ENCODE results near the gene F8A2.
"Not testable (repeated sequence)": the region's sequence is repeated elsewhere in the genome, so short reads cannot be mapped to it uniquely, and the experiment has no call there.

The F8A2 gene

DNA sequence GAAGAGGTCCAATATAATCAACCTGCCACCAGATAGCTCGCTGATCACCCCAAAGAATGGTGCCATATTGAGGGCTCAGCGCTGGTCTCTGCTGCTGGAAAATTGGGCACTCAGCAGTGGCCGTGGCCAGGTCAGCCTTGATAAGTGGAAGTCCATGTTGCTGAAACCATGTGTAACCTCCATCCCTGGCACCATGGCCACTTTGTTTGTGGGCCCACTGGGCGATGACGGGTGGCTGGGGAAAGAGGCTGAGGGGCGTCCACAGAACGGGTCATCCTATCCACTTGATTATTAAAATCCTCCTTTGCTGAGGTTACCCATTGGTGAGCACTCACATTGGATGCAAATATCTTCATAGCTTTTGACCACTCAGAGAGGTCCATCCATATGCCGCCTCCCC lies 7.7 kb downstream of the F8A2 start:
- no peak overlapping the region for H3K9ac ChIP-seq (ENCODE audit: low read length in 2 of 2)

DNA sequence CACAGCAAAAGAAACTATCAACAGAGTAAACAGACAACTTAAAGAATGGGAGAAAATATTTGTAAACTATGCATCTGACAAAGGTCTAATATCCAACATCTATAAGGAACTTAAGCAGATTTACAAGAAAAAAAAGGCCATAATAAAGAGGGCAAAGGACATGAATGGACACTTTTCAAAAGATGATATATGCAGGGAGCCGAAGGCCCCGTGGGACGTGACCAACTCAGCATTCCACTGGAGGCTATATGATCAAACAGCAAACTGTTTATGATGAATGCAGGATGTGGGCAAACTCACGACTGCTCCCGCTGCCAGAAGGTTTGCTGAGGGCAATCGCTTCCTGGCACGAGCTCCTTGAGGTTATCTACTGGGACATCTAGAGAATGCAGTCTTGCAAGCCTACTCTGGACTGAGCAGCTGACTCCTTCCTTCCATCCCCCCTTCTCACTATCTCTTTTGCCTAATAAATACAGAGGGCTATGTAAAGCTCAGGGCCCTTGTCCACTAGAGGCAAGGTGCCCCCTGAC lies 12.9 kb downstream of the F8A2 start:
- H3K9me3 ChIP-seq (ENCODE audit: control insufficient read depth in 2 of 2, low read length in 2 of 2); H3K4me3 ChIP-seq (ENCODE audit: low read length in 2 of 2); H3K27me3 ChIP-seq (ENCODE audit: control insufficient read depth in 1 of 2, insufficient read depth in 2 of 2, low read length in 2 of 2); H3K4me1 ChIP-seq (ENCODE audit: control insufficient read depth, insufficient read depth, low read length); H3K36me3 ChIP-seq (ENCODE audit: control insufficient read depth in 2 of 2, insufficient read depth in 2 of 2, low read length in 2 of 2); H3K27ac ChIP-seq (ENCODE audit: low read length); H3K9ac ChIP-seq (ENCODE audit: low read length in 2 of 2): not testable (repeated sequence)

More for the DNA sequence above, 7.7 kb downstream of the F8A2 start:
- Histone ChIP-seq H3K27me3 (ENCODE audit: control insufficient read depth in 1 of 2, insufficient read depth in 2 of 2, low read length in 2 of 2) (no peaks in the 10 kb centered on the region), H3K9me3 (ENCODE audit: control insufficient read depth in 2 of 2, low read length in 2 of 2) (no peaks in the 10 kb centered on the region), H3K27ac (ENCODE audit: low read length) (no peak overlapping the region), H3K36me3 (ENCODE audit: control insufficient read depth in 2 of 2, insufficient read depth in 2 of 2, low read length in 2 of 2) (no peaks in the 10 kb centered on the region), H3K4me1 (ENCODE audit: control insufficient read depth, insufficient read depth, low read length) (no peaks in the 10 kb centered on the region), H3K4me3 (ENCODE audit: low read length in 2 of 2) (no peak overlapping the region)

DNA sequence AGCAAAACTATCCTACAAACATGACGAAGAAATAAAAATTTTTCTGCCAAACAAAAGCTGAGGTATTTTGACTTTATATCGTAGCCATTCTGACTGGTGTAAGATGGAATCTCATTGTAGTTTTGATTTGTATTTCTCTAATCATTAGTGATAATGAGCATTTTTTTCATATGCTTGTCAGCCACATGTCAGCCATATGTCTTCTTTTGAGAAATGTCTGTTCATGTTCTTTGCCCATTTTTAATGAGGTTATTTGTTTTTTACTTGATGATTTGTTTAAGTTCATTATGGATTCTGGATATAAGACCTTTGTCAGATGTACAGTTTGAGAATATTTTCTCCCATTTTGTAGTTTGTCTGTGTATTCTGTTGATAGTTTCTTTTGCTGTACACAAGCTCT lies 24.5 kb downstream of the F8A2 start:
- peaks cover 0 to 5% of the 10 kb centered on the region in 2 donors for H3K9me3 ChIP-seq (ENCODE audit: control insufficient read depth in 2 of 2, low read length in 2 of 2)
- H3K27ac ChIP-seq (ENCODE audit: low read length), result no peak overlapping the region
- no peaks in the 10 kb centered on the region for H3K27me3 ChIP-seq (ENCODE audit: control insufficient read depth in 1 of 2, insufficient read depth in 2 of 2, low read length in 2 of 2)
- no peak overlapping the region for H3K9ac ChIP-seq (ENCODE audit: low read length in 2 of 2)
- H3K4me1 ChIP-seq (ENCODE audit: control insufficient read depth, insufficient read depth, low read length), result no peaks in the 10 kb centered on the region
- no peaks in the 10 kb centered on the region for H3K36me3 ChIP-seq (ENCODE audit: control insufficient read depth in 2 of 2, insufficient read depth in 2 of 2, low read length in 2 of 2)
- H3K4me3 ChIP-seq (ENCODE audit: low read length in 2 of 2), result no peak overlapping the region

DNA sequence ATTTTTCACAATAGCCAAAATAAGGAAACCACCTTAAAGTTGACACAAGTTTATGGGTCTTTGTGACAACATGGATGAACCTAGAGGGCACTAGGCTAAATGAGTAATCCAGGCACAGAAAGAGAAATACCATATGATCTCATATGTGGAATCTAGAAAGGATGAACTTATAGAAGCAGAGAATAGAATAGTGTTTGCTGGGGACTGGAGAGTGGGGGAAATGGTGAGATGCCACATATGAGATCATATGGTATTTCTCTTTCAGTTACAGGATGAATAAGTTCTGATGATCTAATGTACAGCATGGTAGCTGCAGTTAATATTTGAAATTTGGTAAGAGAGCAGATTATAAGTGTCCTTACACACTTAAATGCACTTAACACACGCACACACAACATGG lies 35.9 kb downstream of the F8A2 start:
- Histone ChIP-seq H3K27ac (ENCODE audit: low read length) (no peak overlapping the region), H3K9ac (ENCODE audit: low read length in 2 of 2) (no peak overlapping the region), H3K4me3 (ENCODE audit: low read length in 2 of 2) (no peak overlapping the region), H3K9me3 (ENCODE audit: control insufficient read depth in 2 of 2, low read length in 2 of 2) (no peaks in the 10 kb centered on the region), H3K36me3 (ENCODE audit: control insufficient read depth in 2 of 2, insufficient read depth in 2 of 2, low read length in 2 of 2) (no peaks in the 10 kb centered on the region), H3K4me1 (ENCODE audit: control insufficient read depth, insufficient read depth, low read length) (no peaks in the 10 kb centered on the region), H3K27me3 (ENCODE audit: control insufficient read depth in 1 of 2, insufficient read depth in 2 of 2, low read length in 2 of 2) (no peaks in the 10 kb centered on the region)

Measured in stomach smooth muscle (tissue), 2 donors.